ENCODE measurements around the gene CFAP221.

GRCh38 chr2:119537792-119538191, 6.5 kb upstream of the CFAP221 start:
- TF ChIP-seq JUND (IDR thresholded peaks at IDR 0.05; ENCODE audit: low read depth, low read length) (no peak), CTCF (IDR thresholded peaks at IDR 0.05 in 2 of 3, conservative IDR thresholded peaks at IDR 0.05 in 1 of 3; ENCODE audit: control insufficient read depth in 2 of 3, extremely low read depth in 1 of 3, insufficient read depth in 1 of 3, low read depth in 3 of 3, low read length in 3 of 3) (no peak), POLR2A (IDR thresholded peaks at IDR 0.05; ENCODE audit: low read depth, low read length) (no peak), CREM (IDR thresholded peaks at IDR 0.05; ENCODE audit: low read depth) (no peak)
